Right cardiac atrium (tissue), 5 donors: ENCODE data around the gene GRN. TPM values are rescaled to one million over a fixed set of nuclear protein-coding genes. Genes with fewer than 3 reads are reported as not detected.
"Not testable (repeated sequence)": the region's sequence is repeated elsewhere in the genome, so short reads cannot be mapped to it uniquely, and the experiment has no call there.

Source experiments
- ATAC-seq, 2 donors: fragments of 200-7000 bp; cut with Tn5 transposase; one replicate each; pipeline versions ENCODE4 v1.8.0 to v1.9.1; 2020; ENCODE audit warnings: moderate library complexity in 2 of 2, mild to moderate bottlenecking in 1 of 2
- DNase-seq, 3 donors: peaks; one replicate each; pipeline ENCODE4 v3.0.0-alpha.2; 2020
- H3K27ac ChIP-seq: one replicate; pipeline ENCODE4 v1.5.1; 2013; ENCODE audit warnings: mild to moderate bottlenecking, low read length, control low read depth, moderate library complexity
- H3K27me3 ChIP-seq: one replicate; pipeline ENCODE4 v1.6.1; 2013; ENCODE audit not compliant: control insufficient read depth, insufficient read depth
- H3K4me1 ChIP-seq: one replicate; pipeline ENCODE4 v1.6.1; 2013; ENCODE audit warnings: low read length; ENCODE audit not compliant: control insufficient read depth, insufficient read depth
- H3K4me3 ChIP-seq: one replicate; pipeline ENCODE4 v1.5.1; 2013; ENCODE audit warnings: low read length, control low read depth
- H3K9me3 ChIP-seq: one replicate; pipeline ENCODE4 v1.6.1; 2013; ENCODE audit warnings: low read length; ENCODE audit not compliant: control insufficient read depth
- WGBS: extraction: QIAGEN DNeasy Blood & Tissue Kit; methylation state at CpG from one replicate; pipeline ENCODE4 v1.1.7; 2013; 5-methylcytosine and 5-hydroxymethylcytosine counted together
- intact Hi-C, 4 donors: fragments of 100-400 bp; cut with DNase I; formaldehyde crosslinking; loops; one replicate each; pipeline versions ENCODE4 v1.11.0 to v1.14.0; 2022 to 2023
- polyA plus RNA-seq: library from polyadenylated mRNA; stranded (reverse); fragments of 200-250 nt; gene quantifications from one replicate; pipeline ENCODE4 v1.2.3, GENCODE V29; 2013
- total RNA-seq, 4 donors: library from RNA; stranded (reverse); fragmentation: NEBNext Ultra II Directional; extraction: Animal tissue kit (Norgen Biotek cat#: 25700); gene quantifications; one replicate each; pipeline ENCODE4 v1.2.1, GENCODE V29; 2021
- donor health status: healthy with polysubstance abuse.
- donor health status: DM: no; HTN: yes; CAD: no.
- donor health status: DM: no; HTN: no; CAD: no.
- donor health status: DM: no; HTN: yes; CAD: no; lungs with severe emphysema.
- donor health status: DM: yes; HTN: yes; CAD: no.

Gene GRN
- total and polyA plus RNA-seq, 5 donors: 100 to 215 (median 182) TPM

GRCh38 chr17:44333371-44333770 lies 11.7 kb upstream of the GRN start:
- peak; percentile 44 to 56 for ATAC-seq
- 60% methylated on average over 5 of the region's 5 CpGs for WGBS
- H3K27ac ChIP-seq: no peak overlapping the region
- intact Hi-C loops: loop anchor here in 1 of 4 donors (5.0 kb wide), 1 partner anchor 121 kb away; no protein-coding TSS in a partner anchor
- no peaks in the 10 kb centered on the region for H3K9me3 ChIP-seq
- no peaks in the 10 kb centered on the region for H3K4me1 ChIP-seq
- no peaks in the 10 kb centered on the region for H3K27me3 ChIP-seq
- DNase-seq: peak in 1 of 3 donors; percentile 76
- no peak overlapping the region for H3K4me3 ChIP-seq

GRCh38 chr17:44334315-44334714 lies 10.8 kb upstream of the GRN start:
- Histone ChIP-seq H3K4me3 (no peak overlapping the region), H3K4me1 (no peaks in the 10 kb centered on the region), H3K27me3 (no peaks in the 10 kb centered on the region), H3K9me3 (no peaks in the 10 kb centered on the region), H3K27ac (no peak overlapping the region)
- DNase-seq: peak in 1 of 3 donors; percentile 48
- no peak for ATAC-seq
- WGBS: 60% methylated on average over 2 of the region's 2 CpGs
- intact Hi-C loops: loop anchor here in 1 of 4 donors (5.0 kb wide), 1 partner anchor 122 kb away; no protein-coding TSS in a partner anchor

DNA sequence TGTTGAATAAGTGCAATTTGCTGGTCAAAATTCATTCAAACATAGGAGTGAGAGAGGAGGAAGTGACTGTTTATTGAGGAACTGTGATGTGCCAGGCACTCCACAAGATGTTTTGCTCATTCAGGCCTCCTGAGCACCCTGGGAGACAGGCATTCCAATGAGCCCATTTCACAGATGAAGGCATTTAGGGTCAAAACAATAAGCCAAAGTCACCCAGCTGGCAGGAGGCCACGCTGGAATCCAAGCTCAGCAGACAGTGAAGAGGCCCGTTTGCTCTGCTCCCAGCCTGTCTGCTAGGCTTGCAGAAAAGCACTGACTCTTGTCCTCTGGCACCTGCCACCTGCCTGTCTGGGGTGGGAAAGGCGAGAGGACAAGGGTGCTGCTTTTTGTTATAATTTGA lies 10.4 kb upstream of the GRN start:
- Histone ChIP-seq H3K27me3 (no peaks in the 10 kb centered on the region), H3K4me1 (no peaks in the 10 kb centered on the region), H3K9me3 (no peaks in the 10 kb centered on the region), H3K4me3 (no peak overlapping the region), H3K27ac (no peak overlapping the region)
- 47% methylated on average over 3 of the region's 3 CpGs for WGBS
- ATAC-seq: no peak
- intact Hi-C loops: loop anchor here in 1 of 4 donors (5.0 kb wide), 1 partner anchor 122 kb away; no protein-coding TSS in a partner anchor
- DNase-seq: no peak

GRCh38 chr17:44335564-44335963 lies 9.5 kb upstream of the GRN start:
- Histone ChIP-seq H3K27me3 (no peaks in the 10 kb centered on the region), H3K9me3 (no peaks in the 10 kb centered on the region), H3K27ac (no peak overlapping the region), H3K4me1 (no peaks in the 10 kb centered on the region), H3K4me3 (no peak overlapping the region)
- 65% methylated on average over 3 of the region's 3 CpGs for WGBS
- DNase-seq (no peak), ATAC-seq (no peak)
- intact Hi-C loops: no loop called here

- 25% methylated on average over 5 of the region's 5 CpGs for WGBS
- DNase-seq (no peak), ATAC-seq (no peak)
- no peaks in the 10 kb centered on the region for H3K9me3 ChIP-seq
- no peak overlapping the region for H3K27ac ChIP-seq
- H3K4me1 ChIP-seq: no peaks in the 10 kb centered on the region
- H3K4me3 ChIP-seq: no peak overlapping the region
- intact Hi-C loops: no loop called here
- no peaks in the 10 kb centered on the region for H3K27me3 ChIP-seq
These were observed 9.1 kb upstream of the GRN start for GRCh38 chr17:44335968-44336367.

DNA sequence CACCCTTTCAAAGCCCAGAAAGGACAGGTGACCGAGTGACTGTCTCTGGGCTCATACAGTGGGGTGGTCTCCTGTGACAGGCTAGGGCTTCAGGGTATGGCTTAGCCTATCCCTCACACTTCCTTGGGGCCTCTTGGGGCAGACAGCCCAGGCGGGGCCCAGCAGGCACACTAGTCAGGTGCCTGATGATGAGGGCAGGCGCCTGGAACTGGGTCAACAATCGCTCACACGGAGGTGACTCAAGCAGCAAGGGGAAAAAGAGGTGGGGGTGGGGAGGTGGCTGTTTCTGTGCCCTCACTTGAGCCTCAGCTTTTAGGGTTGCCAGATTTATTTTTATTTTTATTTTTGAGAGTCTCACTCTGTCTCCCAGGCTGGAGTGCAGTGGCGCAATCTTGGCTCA lies 6.4 kb upstream of the GRN start:
- WGBS: 52% methylated on average over 6 of the region's 6 CpGs
- peak; percentile 40 to 79 for ATAC-seq

GRCh38 chr17:44340553-44340952 lies 4.5 kb upstream of the GRN start:
- H3K4me3 ChIP-seq, intact Hi-C loops, DNase-seq, H3K4me1 ChIP-seq, H3K9me3 ChIP-seq, H3K27me3 ChIP-seq, ATAC-seq, H3K27ac ChIP-seq: not testable (repeated sequence)
- 57% methylated on average over 5 of the region's 5 CpGs for WGBS

More for the DNA sequence above, 6.4 kb upstream of the GRN start:
- H3K9me3 ChIP-seq: no peaks in the 10 kb centered on the region
- H3K4me3 ChIP-seq: no peak overlapping the region
- DNase-seq: peak in 1 of 3 donors; percentile 74
- no peaks in the 10 kb centered on the region for H3K4me1 ChIP-seq
- no peaks in the 10 kb centered on the region for H3K27me3 ChIP-seq
- peak overlapping the region; percentile 1 for H3K27ac ChIP-seq
- intact Hi-C loops: no loop called here

- Histone ChIP-seq H3K9me3 (no peaks in the 10 kb centered on the region), H3K4me1 (no peaks in the 10 kb centered on the region), H3K4me3 (no peak overlapping the region), H3K27me3 (no peaks in the 10 kb centered on the region), H3K27ac (no peak overlapping the region)
- ATAC-seq (no peak), DNase-seq (peak in 1 of 3 donors; percentile 30)
- 61% methylated on average over 11 of the region's 11 CpGs for WGBS
- intact Hi-C loops: no loop called here
These were observed 1.4 kb upstream of the GRN start for GRCh38 chr17:44343510-44344209.

- Histone ChIP-seq H3K9me3 (no peaks in the 10 kb centered on the region), H3K4me1 (no peaks in the 10 kb centered on the region), H3K27me3 (no peaks in the 10 kb centered on the region), H3K27ac (peak overlapping the region; percentile 90), H3K4me3 (peak overlapping the region; percentile 85)
- peak in 2 of 3 donors; percentile 57 to 73 for DNase-seq
- WGBS: 1% methylated on average over 21 of the region's 21 CpGs
- intact Hi-C loops: no loop called here
- peak; percentile 17 to 44 for ATAC-seq
These were observed 438 bp downstream of the GRN start for GRCh38 chr17:44345454-44346026.

DNA sequence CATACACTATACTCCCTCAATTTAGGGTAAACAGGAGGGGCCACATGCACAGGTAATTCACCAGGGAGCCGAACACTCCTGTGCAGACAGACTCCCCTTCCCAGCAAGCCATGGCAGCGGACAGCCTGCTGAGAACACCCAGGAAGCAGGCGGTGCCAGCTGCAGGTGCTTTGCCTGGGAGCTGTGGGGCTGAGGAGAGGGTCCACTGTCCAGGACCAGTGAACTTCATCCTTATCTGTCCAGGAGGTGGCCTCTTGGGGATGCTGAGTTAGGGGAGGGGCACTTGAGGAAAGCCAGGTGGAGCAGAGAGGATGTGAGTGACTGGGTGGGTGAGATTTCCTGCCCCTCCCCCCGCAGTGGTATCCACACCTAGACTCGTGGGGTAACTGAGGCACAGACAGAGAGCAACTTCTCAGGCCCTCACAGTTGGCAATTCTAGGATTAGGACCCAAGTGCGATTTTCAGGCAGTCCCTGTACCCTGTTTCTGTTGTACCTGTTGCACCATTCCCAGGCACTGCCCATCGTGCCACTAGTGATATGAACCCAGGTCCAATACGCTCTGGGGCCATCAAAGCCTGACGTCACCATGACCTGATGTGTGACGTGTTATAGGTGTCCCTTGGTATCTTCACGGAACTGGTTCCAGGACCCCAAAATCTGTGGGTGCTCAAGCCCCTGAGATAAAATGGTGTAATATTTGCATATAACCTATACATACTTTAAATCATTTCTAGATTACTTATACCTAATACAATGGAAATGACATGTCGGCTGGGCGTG lies 1.2 kb downstream of the GRN start:
- Histone ChIP-seq H3K4me3 (no peak overlapping the region), H3K27me3 (no peaks in the 10 kb centered on the region), H3K4me1 (no peaks in the 10 kb centered on the region), H3K27ac (peak overlapping the region; percentile 90), H3K9me3 (no peaks in the 10 kb centered on the region)
- 73% methylated on average over 13 of the region's 13 CpGs for WGBS
- DNase-seq (peak in 1 of 3 donors; percentile 41), ATAC-seq (no peak)
- intact Hi-C loops: no loop called here
